ENCODE measurements around the gene ASMT.
"Not testable (repeated sequence)": the region's sequence is repeated elsewhere in the genome, so short reads cannot be mapped to it uniquely, and the experiment has no call there.

Gene ASMT

GRCh38 chrX:1598021-1598875, 16.6 kb upstream of the ASMT start:
- no peak for DNase-seq

- no peak for DNase-seq
Observed at GRCh38 chrX:1598876-1599790, 15.7 kb upstream of the ASMT start.

- no peak for DNase-seq
Observed at GRCh38 chrX:1599791-1600405, 15.0 kb upstream of the ASMT start.

GRCh38 chrX:1600406-1601050, 14.3 kb upstream of the ASMT start:
- no peak for DNase-seq

- no peak for DNase-seq
Observed at GRCh38 chrX:1601051-1601767, 13.7 kb upstream of the ASMT start.

- DNase-seq, result no peak
Observed at GRCh38 chrX:1601768-1602085, 13.1 kb upstream of the ASMT start.

GRCh38 chrX:1602299-1602698, 12.6 kb upstream of the ASMT start:
- DNase-seq, result no peak

- no peak for DNase-seq
Observed at GRCh38 chrX:1606496-1606895, 8.4 kb upstream of the ASMT start.

GRCh38 chrX:1609311-1609710, 5.5 kb upstream of the ASMT start:
- DNase-seq, result no peak

- no peak for DNase-seq
Observed at GRCh38 chrX:1609762-1610161, 5.1 kb upstream of the ASMT start.

- DNase-seq, result no peak
Observed at GRCh38 chrX:1610166-1610565, 4.7 kb upstream of the ASMT start.

- DNase-seq, result no peak
Observed at GRCh38 chrX:1610736-1611135, 4.1 kb upstream of the ASMT start.

- DNase-seq, result no peak
Observed at GRCh38 chrX:1612641-1613286, 2.1 kb upstream of the ASMT start.

GRCh38 chrX:1618689-1619088, 3.8 kb downstream of the ASMT start:
- no peak for DNase-seq

GRCh38 chrX:1623691-1624090, 8.8 kb downstream of the ASMT start:
- DNase-seq, result no peak

GRCh38 chrX:1624158-1624860, 9.4 kb downstream of the ASMT start:
- DNase-seq, result not testable (repeated sequence)

- not testable (repeated sequence) for DNase-seq
Observed at GRCh38 chrX:1624861-1625215, 10.0 kb downstream of the ASMT start.

- DNase-seq, result no peak
Observed at GRCh38 chrX:1629244-1629643, 14.4 kb downstream of the ASMT start.

GRCh38 chrX:1646009-1646408, 31.1 kb downstream of the ASMT start:
- no peak for DNase-seq

GRCh38 chrX:1649621-1650020, 34.8 kb downstream of the ASMT start:
- DNase-seq, result no peak

Data from KG1 (cell line).